GM12892 (cell line): ENCODE measurements around the gene YWHAB.

Source experiments
- POLR2A ChIP-seq: IDR thresholded peaks from 2 replicates; pipeline ENCODE4 v1.6.1; 2011; ENCODE audit warnings: low read depth, low read length, control low read depth
- TAF1 ChIP-seq: IDR thresholded peaks from 2 replicates; pipeline ENCODE4 v1.6.1; 2011; ENCODE audit warnings: low read depth, mild to moderate bottlenecking, control low read depth, low read length, borderline replicate concordance

- no peak for TF ChIP-seq POLR2A
- TF ChIP-seq TAF1, result no peak
Measured at GRCh38 chr20:44954211-44954610, 68.7 kb downstream of the YWHAB start.
